ENCODE measurements around the gene PLPPR5. TPM values are rescaled to one million over a fixed set of nuclear protein-coding genes. Genes with fewer than 3 reads are reported as not detected.

PLPPR5 gene
- total and polyA plus RNA-seq, 2 of the 8 experiments (the other 6 are each of a cell fraction or from before 2014, with no cell fraction given) = 1.9 to 5.6 TPM

DNA sequence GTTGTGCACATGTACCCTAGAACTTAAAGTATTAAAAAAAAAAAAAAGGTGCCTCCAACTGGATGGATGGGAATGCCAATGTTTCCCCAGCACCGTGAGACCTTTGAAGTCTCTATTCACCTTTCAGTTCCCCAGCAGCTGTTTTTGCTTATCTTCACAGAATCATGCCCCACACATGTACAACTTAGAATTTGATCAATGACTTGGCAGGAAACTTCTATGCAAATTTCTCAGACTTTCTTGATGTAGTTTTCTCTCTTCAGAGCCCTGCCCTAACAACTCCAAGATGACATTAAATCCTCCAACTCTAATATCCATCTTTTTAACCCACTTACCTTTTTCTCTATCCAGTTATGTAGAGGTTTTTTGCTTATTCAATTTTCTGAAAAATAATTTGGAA, 144.3 kb downstream of the PLPPR5 start (continued):
- no peak for TF ChIP-seq RFX5 (IDR thresholded peaks at IDR 0.05; ENCODE audit: borderline replicate concordance, low read depth, low read length)
- no peak for TF ChIP-seq RXRA (IDR thresholded peaks at IDR 0.05; ENCODE audit: insufficient read depth, low read depth, low read length)
- no peak for TF ChIP-seq JUN (IDR thresholded peaks at IDR 0.05; ENCODE audit: low read depth, low read length)
- TF ChIP-seq SP2 (IDR thresholded peaks at IDR 0.05; ENCODE audit: low read length) = no peak
- TF ChIP-seq, protein P1, sequence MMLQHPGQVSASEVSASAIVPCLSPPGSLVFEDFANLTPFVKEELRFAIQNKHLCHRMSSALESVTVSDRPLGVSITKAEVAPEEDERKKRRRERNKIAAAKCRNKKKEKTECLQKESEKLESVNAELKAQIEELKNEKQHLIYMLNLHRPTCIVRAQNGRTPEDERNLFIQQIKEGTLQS (IDR thresholded peaks at IDR 0.05; ENCODE audit: insufficient read depth, low read depth, low read length) = no peak
